ENCODE results near the gene IP6K3.

IP6K3 gene

DNA sequence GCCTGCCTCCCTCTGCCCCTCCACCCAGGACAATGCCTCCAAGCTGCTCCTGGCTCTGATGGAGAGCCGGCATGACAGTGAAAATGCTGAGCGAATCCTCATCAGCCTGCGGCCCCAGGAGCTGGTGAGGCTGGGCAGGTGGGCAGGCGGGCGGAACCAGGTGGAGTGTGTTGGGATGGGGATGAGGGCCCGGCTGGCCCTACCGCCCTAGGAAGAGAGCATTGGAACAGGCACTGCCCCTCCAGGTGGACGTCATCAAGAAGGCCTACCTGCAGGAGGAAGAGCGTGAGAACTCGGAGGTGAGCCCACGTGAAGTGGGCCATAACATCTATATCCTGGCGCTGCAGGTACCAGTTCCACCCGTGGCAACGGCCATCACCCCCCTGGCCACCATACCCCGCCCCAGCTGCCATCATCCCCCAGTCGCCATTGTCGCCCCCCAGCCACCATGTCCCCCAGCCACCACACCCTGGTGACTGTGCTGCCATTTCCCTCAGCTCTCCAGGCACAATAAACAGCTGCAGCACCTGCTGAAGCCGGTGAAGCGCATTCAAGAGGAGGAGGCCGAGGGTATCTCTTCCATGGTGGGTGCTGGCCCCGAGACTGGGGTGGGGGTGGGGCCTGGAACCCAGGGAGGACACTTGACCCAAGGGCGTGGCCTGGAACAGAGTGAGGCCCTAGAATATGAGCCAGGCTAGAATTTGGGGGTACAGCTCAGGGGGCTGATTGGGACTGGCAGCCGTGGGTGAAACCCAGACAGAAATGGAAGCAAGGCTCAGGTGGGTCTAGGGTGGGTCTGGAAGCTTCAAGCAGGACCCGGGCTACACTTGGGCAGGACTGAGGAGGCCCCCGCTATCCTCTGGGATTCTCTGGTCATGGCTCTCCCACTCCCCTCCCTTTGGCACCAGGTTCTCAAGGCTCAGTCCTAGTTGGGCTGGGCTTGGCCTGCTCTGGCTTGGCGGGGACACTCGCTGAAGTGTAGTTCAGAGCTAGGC lies 59.4 kb downstream of the IP6K3 start:
- DNase-seq: no peak

DNA sequence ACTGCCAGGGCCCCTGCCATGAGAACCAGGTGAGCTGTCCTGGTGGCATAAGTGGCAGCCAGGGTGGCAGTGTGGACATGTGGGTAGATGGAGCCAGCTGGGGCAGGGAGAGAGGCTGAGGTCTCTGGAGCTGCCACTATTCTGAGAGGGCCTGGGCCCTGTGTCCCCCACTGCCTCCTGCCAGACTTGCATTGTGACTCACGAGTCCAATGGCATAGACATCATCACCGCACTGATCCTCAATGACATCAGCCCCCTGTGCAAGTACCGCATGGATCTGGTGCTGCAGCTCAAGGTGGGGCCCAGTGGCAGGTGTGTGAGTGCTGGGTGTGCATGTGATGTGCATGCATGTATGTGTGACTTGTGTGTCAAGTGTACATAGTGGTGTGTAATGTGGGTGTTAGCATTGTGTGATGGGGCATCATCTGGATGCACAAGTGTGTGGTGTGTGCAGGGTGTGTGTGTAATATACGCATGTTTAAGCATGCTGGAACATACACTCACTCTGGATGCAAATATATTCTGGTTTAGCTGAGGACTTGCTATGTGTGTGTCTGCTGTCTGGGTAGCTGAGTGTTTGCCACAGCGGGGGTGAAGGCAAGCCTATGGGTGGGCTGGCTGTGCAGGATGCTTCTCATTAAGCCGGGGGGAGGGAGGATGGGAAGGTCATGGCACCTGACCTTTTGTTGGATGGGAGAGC lies 60.3 kb downstream of the IP6K3 start:
- no peak for DNase-seq

DNA sequence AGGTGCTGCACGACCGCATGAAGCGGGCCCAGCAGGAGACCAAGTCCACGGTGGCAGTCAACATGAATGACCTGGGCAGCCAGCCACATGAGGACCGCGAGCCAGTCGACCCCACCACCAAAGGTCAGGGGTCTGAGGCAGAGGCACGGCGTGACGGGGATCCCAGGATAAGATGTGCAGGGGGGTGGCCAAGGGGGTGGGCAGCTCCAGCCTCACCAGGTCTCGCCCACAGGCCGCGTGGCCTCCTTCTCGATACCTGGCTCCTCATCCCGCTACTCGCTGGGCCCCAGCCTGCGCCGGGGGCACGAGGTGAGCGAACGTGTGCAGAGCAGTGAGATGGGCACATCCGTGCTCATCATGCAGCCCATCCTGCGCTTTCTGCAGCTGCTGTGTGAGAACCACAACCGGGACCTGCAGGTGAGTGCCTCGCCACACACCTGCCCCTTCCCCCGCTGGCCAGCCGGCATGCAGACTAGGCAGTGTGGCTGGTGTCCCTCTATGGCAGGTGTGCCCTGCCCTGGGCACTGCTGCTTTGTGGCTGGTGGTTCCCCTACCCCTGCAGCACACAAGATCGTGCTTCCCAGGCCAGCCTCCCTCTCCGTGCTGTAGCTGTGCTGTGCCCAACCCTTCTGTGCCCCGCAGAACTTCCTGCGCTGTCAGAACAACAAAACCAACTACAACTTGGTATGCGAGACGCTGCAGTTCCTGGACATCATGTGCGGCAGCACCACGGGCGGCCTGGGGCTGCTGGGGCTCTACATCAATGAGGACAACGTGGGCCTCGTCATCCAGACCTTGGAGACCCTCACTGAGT lies 61.1 kb downstream of the IP6K3 start:
- no peak for DNase-seq

DNA sequence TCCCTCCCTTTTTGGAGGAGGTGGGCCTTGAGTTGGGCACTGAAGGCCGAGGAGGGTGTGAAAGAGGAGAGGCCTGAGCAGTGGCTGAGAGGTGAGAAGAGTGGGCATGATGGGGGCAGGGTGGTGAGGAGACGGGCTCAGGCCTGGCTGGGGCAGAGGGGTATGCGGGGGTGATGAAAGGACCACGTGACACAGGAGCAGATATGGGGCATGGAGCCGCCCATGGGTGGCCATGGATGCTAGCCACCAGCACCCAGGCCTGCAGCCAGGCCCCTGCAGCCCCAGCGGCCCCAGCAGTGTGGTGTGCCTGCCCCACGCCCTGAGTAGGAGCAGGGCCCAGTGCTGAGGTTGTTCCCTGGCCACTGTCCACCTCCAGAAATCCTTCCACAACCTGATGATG lies 61.7 kb downstream of the IP6K3 start:
- DNase-seq: no peak

DNA sequence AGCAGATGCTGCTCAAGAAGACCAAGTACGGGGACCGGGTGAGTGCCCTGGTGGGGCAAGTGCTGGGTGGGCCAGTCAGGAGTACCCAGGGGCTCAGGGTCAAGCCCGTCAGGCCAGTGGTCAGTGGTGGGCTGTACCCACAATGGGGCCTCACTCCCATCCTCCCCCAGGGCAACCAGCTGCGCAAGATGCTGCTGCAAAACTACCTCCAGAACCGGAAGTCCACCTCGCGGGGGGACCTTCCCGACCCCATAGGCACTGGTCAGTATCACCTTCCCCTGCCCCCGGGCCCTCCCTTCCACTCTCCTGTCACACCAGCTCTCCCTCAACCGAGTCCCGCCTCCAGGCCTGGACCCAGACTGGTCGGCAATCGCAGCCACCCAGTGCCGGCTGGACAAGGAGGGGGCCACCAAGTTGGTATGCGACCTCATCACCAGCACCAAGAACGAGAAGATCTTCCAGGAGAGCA lies 62.2 kb downstream of the IP6K3 start:
- no peak for DNase-seq

DNA sequence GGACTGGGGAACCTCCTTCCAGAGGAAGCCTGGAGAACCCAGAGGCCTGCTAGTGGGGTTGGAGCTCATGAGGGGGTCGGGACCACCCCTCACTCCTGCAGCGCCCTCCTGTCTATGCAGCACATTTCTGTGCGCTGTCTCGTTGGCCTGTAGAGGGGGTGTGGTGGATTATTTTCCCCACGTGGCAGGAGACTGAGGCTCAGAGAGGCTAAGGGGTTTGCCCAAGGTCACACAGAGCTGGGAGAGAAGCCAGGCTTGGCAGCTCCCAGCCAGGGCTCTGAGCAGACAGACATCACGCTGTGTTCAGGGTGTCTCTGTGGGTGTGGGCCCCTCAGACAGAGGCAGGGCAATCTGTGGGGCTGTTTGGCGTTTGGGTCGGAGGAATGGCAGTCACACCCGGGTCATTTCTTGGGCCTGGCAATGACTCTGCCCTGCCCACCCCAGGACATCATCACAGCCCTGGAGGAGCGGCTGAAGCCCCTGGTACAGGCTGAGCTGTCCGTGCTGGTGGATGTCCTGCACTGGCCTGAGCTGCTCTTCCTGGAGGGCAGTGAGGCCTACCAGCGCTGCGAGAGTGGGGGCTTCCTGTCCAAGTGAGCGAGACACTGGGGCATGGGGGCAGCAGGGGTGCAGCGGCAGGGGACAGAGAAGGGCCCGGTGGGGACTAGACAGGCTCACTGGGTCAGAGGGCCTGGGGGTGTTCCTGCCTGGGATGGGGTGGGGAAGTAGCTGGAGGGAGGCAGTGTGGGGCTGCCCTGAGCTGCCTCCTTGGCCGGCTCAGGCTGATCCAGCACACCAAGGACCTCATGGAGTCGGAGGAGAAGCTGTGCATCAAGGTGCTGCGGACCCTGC lies 62.9 kb downstream of the IP6K3 start:
- no peak for DNase-seq

DNA sequence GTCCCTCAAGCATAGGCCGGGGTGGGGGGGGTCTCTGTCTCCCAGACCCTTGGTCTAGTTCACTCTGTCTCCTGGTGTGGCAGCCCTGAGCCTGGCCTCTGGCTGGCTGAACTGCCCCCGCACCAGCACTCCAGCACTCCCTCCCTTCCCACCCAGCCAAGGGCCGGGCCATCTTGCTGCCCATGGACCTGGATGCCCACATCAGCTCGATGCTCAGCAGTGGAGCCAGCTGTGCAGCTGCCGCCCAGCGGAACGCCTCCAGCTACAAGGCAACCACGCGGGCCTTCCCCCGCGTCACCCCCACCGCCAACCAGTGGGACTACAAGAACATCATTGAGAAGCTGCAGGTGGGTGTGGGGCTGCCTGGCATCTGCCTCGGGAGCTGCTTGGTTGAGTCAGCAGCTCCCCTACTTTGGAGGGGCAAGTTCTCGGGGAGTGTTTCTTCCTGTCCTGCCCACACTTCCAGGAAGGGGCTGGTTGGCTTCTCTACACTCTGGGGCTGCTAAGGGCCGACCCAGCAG lies 63.6 kb downstream of the IP6K3 start:
- no peak for DNase-seq

DNA sequence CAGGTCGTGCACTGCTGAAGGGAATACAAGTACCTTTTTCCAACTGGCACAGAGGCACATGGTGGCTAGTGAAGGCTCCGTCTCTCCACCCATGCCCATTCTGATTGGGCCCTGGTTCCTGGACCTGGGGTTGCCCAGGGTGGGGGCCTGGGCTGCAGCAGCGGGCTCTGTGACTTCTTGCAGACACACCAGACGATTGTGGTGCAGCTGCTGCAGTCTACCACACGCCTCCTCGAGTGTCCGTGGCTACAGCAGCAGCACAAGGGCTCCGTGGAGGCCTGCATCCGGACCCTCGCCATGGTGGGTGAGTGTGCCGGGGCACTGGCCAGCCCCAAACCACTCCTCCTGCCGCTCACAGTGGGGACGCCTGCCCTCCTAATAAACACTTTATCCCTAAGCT lies 64.4 kb downstream of the IP6K3 start:
- DNase-seq: no peak

DNA sequence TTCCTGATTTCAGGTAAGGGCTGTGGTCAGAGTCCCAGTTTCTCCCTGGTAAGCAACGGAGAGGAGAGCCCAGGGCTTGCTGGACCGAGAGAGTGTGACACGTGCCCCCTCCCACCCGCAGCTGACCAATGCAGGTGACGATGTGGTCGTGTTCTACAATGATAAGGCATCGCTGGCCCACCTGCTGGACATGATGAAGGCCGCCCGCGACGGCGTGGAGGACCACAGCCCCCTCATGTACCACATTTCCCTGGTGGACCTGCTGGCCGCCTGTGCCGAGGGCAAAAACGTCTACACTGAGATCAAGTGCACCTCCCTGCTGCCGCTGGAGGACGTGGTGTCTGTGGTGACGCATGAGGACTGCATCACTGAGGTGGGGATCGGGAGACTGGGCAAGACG lies 66.9 kb downstream of the IP6K3 start:
- no peak for DNase-seq

DNA sequence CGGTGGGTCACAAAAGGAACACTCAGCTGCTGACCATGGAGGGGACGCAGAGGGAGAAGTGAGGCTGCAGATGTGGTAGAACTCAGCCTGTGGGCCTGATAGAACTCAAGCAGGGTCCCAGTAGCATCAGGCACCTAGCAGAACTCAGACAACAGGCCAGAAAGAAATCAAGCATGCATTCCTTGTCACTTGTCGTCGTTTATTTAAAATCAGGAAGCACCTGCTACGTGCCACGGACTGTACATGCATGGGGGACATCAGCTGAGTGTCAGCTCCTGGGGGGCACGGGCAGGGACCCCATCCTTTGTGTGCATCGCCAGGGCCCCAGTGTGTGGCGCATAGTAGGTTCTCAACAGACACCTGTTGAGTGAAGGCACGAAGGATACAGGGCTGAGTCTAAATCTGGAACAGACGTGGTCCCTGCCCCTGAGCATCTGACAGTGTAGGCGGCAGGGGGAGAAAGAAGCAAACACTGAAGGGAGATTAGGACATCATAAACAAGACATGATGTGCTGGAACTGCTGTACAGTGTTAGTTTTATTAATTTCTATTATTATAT lies 67.7 kb downstream of the IP6K3 start:
- no peak for DNase-seq

DNA sequence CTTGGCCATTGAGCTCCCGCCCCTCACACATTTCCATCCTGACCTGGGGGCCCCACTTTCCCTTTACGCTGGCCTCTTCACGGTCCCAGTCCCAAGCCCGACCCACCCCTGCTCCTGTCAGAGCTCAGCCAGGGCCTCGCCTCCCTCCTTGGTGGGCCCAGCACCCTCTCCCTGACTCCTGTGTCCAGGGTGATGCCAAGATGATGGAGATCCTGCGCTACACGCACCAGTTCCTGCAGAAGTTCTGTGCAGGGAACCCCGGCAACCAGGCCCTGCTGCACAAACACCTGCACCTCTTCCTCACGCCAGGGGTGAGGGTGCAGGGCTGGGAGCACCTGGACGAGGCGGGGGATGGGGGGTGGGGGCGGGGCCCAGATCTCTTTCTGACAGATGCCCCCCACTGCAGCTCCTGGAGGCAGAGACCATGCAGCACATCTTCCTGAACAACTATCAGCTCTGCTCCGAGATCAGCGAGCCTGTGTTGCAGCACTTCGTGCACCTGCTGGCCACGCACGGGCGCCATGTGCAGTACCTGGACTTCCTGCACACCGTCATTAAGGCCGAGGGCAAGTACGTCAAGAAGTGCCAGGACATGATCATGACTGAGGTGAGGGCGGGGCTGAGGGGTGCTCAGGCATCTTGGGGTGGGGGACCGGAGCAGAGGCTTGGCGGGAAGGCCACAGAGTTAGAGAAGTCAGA lies 68.3 kb downstream of the IP6K3 start:
- DNase-seq: no peak

DNA sequence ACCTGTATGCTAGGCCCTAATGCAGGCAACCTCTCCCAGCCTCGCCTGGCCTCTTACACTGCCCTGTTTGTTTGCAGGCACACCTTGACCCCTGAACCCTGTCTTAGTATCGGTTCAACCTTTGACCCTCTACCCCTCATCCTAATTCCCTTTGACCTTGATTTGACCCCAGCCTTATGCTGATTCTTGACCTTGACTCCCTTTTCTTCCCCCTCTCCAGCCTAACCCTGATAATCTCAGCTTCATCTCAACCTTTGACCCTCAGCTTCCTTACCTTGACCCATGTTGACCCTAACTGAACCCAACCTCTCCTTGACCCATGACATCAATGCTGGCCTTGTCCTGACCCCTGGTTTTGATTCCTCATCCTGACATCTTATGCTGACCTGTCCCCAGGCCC lies 69.0 kb downstream of the IP6K3 start:
- no peak for DNase-seq

DNA sequence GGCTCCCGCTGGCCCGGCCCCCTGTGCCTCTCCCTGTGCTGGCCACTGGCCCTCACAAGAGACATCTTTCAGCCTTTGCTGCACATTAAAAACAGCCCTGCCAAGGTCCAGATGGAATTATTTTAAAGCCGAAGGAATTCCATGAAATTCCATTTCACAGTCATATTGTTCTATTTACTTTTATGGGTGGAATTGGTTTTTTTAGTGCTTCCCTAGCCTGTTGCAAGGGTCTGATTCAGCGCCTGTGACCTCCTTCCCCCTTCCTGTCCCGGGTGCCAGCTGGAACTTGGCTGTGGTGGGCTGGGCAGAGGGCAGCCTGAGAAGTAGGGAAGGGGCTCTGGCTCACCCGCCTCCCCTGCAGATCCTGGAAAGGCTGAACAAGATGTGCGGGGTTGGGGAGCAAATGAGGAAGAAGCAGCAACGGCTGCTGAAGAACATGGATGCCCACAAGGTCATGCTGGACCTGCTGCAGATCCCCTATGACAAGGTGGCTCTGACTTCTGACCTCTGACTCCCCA lies 69.5 kb downstream of the IP6K3 start:
- no peak for DNase-seq

DNA sequence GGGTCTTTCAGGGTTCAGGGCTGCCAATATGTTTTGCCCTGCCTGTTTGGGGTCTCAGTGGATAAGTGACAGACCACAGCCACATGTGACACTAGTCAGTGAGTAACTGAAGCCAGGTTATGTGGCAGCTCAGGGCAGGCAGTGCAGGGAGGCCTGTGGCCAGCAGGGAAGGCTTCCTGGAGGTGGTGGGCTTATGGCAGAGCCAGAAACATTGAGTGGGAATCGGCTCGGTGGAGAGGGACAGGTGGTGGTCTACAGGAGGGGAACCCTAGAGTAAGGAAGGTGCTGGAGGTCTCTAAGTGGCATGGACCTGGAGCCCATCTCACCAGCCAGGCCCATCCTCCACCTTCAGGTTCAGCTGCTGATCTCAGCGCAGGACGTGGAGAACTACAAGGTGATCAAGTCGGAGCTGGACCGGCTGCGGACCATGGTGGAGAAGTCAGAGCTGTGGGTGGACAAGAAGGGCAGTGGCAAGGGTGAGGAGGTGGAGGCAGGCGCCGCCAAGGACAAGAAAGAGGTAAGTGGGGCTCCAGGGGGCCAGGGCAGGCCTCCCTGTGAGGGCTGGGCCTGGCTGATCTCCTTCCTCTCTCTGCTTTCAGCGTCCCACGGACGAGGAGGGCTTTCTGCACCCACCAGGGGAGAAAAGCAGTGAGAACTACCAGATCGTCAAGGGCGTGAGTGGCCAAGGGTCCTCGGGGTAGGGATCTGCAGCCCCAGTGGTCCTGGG lies 70.1 kb downstream of the IP6K3 start:
- no peak for DNase-seq

DNA sequence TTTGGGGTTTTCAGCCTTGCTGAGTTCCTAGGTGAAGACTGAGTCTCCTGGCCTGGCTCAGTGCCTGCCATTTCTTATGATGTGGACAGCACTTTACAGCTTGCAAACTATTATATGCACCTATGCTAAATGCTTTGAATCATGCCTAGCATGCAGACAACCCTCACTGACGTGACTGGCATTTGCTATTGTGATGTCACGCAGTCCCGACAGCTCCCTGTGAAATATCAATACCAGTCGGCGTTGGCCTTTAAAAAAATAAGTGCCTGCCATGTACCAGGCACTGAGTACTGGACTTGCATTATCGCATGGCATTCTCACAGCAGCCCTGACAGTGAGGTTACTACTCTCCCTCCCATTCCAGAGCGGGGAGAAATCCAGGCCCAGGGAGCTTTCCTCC lies 70.7 kb downstream of the IP6K3 start:
- no peak for DNase-seq

DNA sequence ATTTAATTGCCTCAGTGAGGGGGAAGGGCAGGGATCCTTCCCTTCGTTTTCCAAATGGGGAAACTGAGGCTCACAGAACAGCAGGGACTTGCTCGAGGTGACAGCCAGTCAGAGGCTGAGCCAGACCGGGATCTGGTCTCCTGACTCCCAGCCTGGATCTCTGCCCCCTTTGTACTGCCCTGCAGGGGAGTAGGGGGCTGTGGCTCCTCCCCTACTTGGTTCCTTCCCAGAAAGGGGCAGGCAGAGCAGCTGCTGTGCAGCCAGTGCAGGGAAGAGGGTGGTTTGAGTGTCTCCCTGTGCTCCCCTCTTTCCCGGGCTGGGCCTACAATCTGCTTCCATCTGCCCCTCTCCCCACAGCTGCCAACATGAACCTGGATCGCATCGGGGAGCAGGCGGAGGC lies 72.9 kb downstream of the IP6K3 start:
- no peak for DNase-seq

DNA sequence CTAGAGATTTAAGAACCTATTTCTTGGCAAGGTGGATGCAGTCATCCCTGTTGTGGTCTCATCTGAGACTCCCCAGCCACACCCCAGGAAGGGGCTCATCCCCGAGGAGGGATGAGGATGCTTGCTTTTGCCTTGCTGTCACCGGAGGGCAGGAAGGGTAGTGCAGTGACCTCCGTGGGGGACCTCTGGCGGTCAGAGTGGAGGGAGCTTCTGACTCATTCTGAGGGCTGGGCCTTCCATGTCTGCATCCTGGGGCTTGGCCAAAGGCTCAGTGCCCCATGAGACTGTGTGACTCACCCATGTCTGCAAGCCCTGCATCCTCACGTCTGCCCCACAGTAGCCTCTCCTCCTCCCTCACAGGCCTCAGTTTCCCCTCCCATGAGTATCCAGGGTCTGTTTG lies 73.9 kb downstream of the IP6K3 start:
- DNase-seq: no peak

DNA sequence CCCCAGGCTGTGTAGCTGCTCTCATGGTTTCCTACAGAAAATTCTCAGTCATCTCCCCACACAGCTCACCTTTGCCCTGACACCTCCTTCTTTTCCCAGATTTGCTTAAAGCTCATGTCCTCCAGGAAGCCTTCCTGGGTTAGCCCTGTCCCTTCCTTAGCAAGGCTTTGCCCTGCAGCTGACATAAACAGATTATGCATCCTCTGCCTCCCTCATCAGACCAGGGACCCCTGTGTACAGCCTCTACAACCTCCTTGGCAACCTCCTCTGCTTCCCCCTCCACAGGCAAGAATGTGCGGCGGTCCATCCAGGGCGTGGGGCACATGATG lies 75.0 kb downstream of the IP6K3 start:
- no peak for DNase-seq

Data from retina (tissue), 1 donor.